ENCODE measurements around the gene CFAP20DC.

Gene CFAP20DC

GRCh38 chr3:59065240-59065639 is 15.4 kb upstream of the CFAP20DC start:
- H3K9me2 ChIP-seq (replicated peaks; ENCODE audit: insufficient read depth, low read length): no peaks in the 10 kb centered on the region
- no peak overlapping the region for H3K4me2 ChIP-seq (ENCODE audit: low read depth, low read length)
- no peak overlapping the region for H3K4me3 ChIP-seq (ENCODE audit: low read length)

GRCh38 chr3:59064728-59065127 is 14.9 kb upstream of the CFAP20DC start:
- H3K4me1 ChIP-seq (ENCODE audit: low read length): no peaks in the 10 kb centered on the region
- no peak overlapping the region for H3K4me3 ChIP-seq (ENCODE audit: low read length)
- no peak for DNase-seq
- no peaks in the 10 kb centered on the region for H3K36me3 ChIP-seq (replicated peaks; ENCODE audit: insufficient read depth, low read length)
- H3K9ac ChIP-seq (ENCODE audit: low read length): no peak overlapping the region
- no peak overlapping the region for H2AFZ ChIP-seq (ENCODE audit: low read length)
- no peaks in the 10 kb centered on the region for H3K9me3 ChIP-seq (replicated peaks; ENCODE audit: insufficient read depth, low read length)
- no peaks in the 10 kb centered on the region for H3K27me3 ChIP-seq (replicated peaks; ENCODE audit: insufficient read depth, low read length)
- no peaks in the 10 kb centered on the region for H3F3A ChIP-seq (ENCODE audit: insufficient read depth, low read length)
- no peak overlapping the region for H3K27ac ChIP-seq (ENCODE audit: low read length)
- no peaks in the 10 kb centered on the region for H3K9me2 ChIP-seq (replicated peaks; ENCODE audit: insufficient read depth, low read length)
- no peak overlapping the region for H3K4me2 ChIP-seq (ENCODE audit: low read depth, low read length)
- no peaks in the 10 kb centered on the region for H3K79me2 ChIP-seq (ENCODE audit: low read length)
- no peak for TF ChIP-seq EZH2 (optimal IDR thresholded peaks at IDR 0.05; ENCODE audit: low read depth, low read length)
- no peak for TF ChIP-seq CTCF (IDR thresholded peaks at IDR 0.05; ENCODE audit: low read length)
- no peak for TF ChIP-seq EZH2phosphoT487 (IDR thresholded peaks at IDR 0.05; ENCODE audit: low read length)
- H4K20me1 ChIP-seq (ENCODE audit: insufficient read depth, low read length): no peaks in the 10 kb centered on the region

More at GRCh38 chr3:59065240-59065639, 15.4 kb upstream of the CFAP20DC start:
- Histone ChIP-seq H2AFZ (ENCODE audit: low read length) (no peak overlapping the region), H3F3A (ENCODE audit: insufficient read depth, low read length) (no peaks in the 10 kb centered on the region), H3K4me1 (ENCODE audit: low read length) (0 out of 2 replicates have a peak, but pooled peaks cover 5% of the 10 kb centered on the region), H3K36me3 (replicated peaks; ENCODE audit: insufficient read depth, low read length) (no peaks in the 10 kb centered on the region), H3K9ac (ENCODE audit: low read length) (no peak overlapping the region), H3K9me3 (replicated peaks; ENCODE audit: insufficient read depth, low read length) (no peaks in the 10 kb centered on the region), H3K27ac (ENCODE audit: low read length) (no peak overlapping the region), H3K79me2 (ENCODE audit: low read length) (no peaks in the 10 kb centered on the region), H3K27me3 (replicated peaks; ENCODE audit: insufficient read depth, low read length) (no peaks in the 10 kb centered on the region), H4K20me1 (ENCODE audit: insufficient read depth, low read length) (no peaks in the 10 kb centered on the region)
- no peak for DNase-seq
- TF ChIP-seq CTCF (IDR thresholded peaks at IDR 0.05; ENCODE audit: low read length): no peak
- TF ChIP-seq EZH2phosphoT487 (IDR thresholded peaks at IDR 0.05; ENCODE audit: low read length): no peak
- no peak for TF ChIP-seq EZH2 (optimal IDR thresholded peaks at IDR 0.05; ENCODE audit: low read depth, low read length)

GRCh38 chr3:59064276-59064675 is 14.5 kb upstream of the CFAP20DC start:
- Histone ChIP-seq H4K20me1 (ENCODE audit: insufficient read depth, low read length) (no peaks in the 10 kb centered on the region), H3K27me3 (replicated peaks; ENCODE audit: insufficient read depth, low read length) (no peaks in the 10 kb centered on the region), H3K9me2 (replicated peaks; ENCODE audit: insufficient read depth, low read length) (no peaks in the 10 kb centered on the region), H3K9me3 (replicated peaks; ENCODE audit: insufficient read depth, low read length) (no peaks in the 10 kb centered on the region), H3K4me2 (ENCODE audit: low read depth, low read length) (no peak overlapping the region), H3K36me3 (replicated peaks; ENCODE audit: insufficient read depth, low read length) (no peaks in the 10 kb centered on the region), H3K4me3 (ENCODE audit: low read length) (no peak overlapping the region), H3K4me1 (ENCODE audit: low read length) (no peaks in the 10 kb centered on the region), H3K9ac (ENCODE audit: low read length) (no peak overlapping the region), H3K27ac (ENCODE audit: low read length) (no peak overlapping the region), H3F3A (ENCODE audit: insufficient read depth, low read length) (no peaks in the 10 kb centered on the region), H3K79me2 (ENCODE audit: low read length) (no peaks in the 10 kb centered on the region), H2AFZ (ENCODE audit: low read length) (no peak overlapping the region)
- no peak for DNase-seq
- no peak for TF ChIP-seq CTCF (IDR thresholded peaks at IDR 0.05; ENCODE audit: low read length)
- no peak for TF ChIP-seq EZH2 (optimal IDR thresholded peaks at IDR 0.05; ENCODE audit: low read depth, low read length)
- TF ChIP-seq EZH2phosphoT487 (IDR thresholded peaks at IDR 0.05; ENCODE audit: low read length): no peak
